GM19023 (cell line): ENCODE measurements around the gene UBE2E2.

Source experiments
- ATAC-seq: cut with Tn5 transposase; IDR thresholded peaks from one replicate; pipeline ENCODE4 v1.9.1; 2021; ENCODE audit warnings: mild to moderate bottlenecking, moderate library complexity; ENCODE audit not compliant: unreplicated experiment

UBE2E2 gene

GRCh38 chr3:23376516-23377248 lies 173.6 kb downstream of the UBE2E2 start:
- no peak for ATAC-seq

- no peak for ATAC-seq
These were observed 175.0 kb downstream of the UBE2E2 start for GRCh38 chr3:23377928-23378672.

- ATAC-seq, result no peak
These were observed 180.7 kb downstream of the UBE2E2 start for GRCh38 chr3:23383875-23384274.

DNA sequence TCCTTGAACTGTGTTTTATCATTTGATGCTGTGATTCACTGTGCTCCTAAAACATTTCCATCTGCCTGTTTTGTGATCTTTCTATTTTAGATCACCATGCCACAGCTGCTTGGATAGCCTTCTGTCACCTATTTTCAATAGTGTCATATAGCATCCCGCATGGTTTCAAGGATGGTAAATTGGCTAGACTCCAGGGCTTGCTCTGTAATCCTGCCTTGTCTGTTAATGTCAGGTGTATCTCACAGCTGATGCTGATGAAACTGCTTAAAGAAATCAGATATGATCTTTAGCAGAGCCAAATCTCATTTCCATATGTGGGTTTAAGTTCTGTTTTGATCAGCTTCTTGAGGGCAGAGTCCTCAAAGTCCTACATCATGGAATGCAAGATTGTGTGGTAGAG lies 182.2 kb downstream of the UBE2E2 start:
- ATAC-seq, result no peak

GRCh38 chr3:23387286-23387918 lies 184.3 kb downstream of the UBE2E2 start:
- no peak for ATAC-seq

- ATAC-seq, result no peak
These were observed 186.0 kb downstream of the UBE2E2 start for GRCh38 chr3:23389089-23389488.

GRCh38 chr3:23389686-23390085 lies 186.6 kb downstream of the UBE2E2 start:
- ATAC-seq, result peak; percentile 73

DNA sequence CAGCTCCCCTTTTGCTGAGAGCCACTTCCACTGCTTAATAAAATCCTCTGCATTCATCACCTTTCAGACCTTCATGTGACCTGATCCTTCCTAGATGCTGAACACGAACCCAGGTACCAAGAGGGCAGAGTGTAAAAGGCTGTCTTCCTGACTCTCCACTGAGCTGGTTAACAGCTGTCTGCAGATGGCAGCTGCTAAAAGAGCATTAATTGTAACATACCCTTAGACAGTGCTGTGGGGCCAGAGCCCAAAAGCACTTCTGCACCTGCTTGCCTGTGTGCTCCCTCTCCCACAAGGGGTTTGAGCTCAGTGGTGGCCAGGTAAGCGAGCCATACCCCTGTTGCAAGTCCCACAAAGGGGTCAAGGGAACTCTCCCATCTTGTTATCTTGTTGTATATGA lies 187.3 kb downstream of the UBE2E2 start:
- no peak for ATAC-seq

- no peak for ATAC-seq
These were observed 187.9 kb downstream of the UBE2E2 start for GRCh38 chr3:23390989-23391553.

GRCh38 chr3:23395115-23395514 lies 192.0 kb downstream of the UBE2E2 start:
- peak; percentile 48 for ATAC-seq

GRCh38 chr3:23396746-23397145 lies 193.6 kb downstream of the UBE2E2 start:
- ATAC-seq, result no peak

GRCh38 chr3:23399221-23399620 lies 196.1 kb downstream of the UBE2E2 start:
- ATAC-seq, result no peak

DNA sequence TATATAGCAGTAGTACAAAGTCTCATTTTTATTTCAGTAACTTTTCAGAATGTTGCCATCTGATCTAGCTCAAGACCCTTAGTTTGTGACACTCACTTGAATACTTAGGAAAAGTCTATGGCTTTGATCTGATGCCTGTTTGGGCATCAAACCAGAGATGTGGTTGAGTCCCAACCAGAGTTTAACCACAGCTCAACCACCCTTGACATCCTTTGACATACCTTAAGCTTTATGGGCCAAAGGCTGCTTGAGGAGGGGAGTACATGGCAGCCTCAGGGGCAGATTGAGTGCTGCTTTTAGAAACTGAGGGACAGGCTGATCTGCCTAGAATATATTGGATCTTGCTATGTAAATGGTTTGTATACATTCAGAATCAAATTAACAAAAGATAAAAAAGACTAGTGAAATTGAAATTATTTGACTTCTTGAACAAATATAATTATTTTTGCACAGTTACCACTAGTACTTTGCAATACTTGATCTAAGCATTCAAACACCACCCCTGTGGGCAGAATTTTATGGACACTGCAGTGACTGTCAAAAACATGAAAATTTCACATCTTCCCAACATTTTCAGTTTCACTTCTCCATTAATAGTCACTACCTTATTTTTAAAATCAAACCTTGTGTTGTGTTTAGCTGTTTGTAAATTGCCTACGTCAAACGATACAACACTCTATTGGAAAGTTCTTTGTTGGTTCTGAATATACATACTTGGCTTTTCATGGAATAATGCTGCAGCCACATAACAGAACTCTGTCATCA lies 199.8 kb downstream of the UBE2E2 start:
- ATAC-seq, result peak; percentile 43

DNA sequence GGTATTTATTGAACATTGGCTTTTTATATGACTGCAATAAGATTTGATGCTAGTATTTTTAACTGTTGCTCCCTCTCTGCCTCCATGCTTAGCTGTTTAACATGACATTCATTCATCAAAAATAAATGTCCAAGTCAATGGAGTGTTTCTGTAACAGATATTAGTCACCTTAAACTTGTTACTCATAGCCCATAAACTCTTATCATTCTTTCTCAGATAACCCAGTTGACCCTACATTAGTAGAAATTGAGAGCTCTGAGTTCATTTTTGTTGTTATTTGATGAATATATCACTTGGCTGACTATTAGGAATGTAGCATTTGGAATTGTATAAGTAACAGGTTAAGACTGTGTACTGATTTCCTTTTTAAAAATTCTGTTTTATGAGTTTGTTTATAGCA lies 201.1 kb downstream of the UBE2E2 start:
- ATAC-seq, result no peak

- ATAC-seq, result no peak
These were observed 202.0 kb downstream of the UBE2E2 start for GRCh38 chr3:23405081-23405480.

GRCh38 chr3:23406601-23407000 lies 203.5 kb downstream of the UBE2E2 start:
- ATAC-seq, result no peak

- ATAC-seq, result no peak
These were observed 214.9 kb downstream of the UBE2E2 start for GRCh38 chr3:23418026-23418425.

- ATAC-seq, result peak; percentile 43
These were observed 218.8 kb downstream of the UBE2E2 start for GRCh38 chr3:23421811-23422516.

DNA sequence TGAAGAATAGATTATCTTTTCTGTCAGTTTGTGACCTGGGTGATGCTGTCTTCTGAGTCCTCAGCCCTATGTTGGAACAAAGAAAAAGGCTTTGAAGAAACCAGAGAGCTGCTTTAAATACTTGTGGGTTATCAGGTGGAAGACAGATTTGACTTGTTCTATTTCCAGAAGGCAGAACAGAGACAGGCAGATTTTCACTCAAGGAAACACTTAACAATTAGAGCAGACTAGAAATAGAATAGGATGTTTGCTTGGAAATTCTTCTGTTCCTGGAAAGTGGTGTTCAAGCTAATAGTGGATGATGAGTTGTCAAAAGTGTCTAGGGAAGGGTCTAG lies 219.4 kb downstream of the UBE2E2 start:
- ATAC-seq, result peak; percentile 80

- no peak for ATAC-seq
These were observed 222.3 kb downstream of the UBE2E2 start for GRCh38 chr3:23425410-23425809.
